HEK293 (cell line): ENCODE data around the gene CAPSL.

Source experiments
- CTCF ChIA-PET: fragments of 350-600 bp; formaldehyde crosslinking; extraction: SDS; loops from one replicate; lab custom pipeline; 2021; ENCODE audit warnings: antibody characterized with exemption; lab: Yijun Ruan, JAX
- POLR2A ChIA-PET: fragments of 300-600 bp; formaldehyde crosslinking; extraction: SDS; loops from one replicate; lab custom pipeline; 2020; ENCODE audit warnings: antibody characterized with exemption, inconsistent platforms; lab: Yijun Ruan, JAX
- H3K27ac ChIP-seq: fragments of 200-500 bp; sonication (Bioruptor generic); 2 replicates; pipeline ENCODE4 v1.5.1; 2014; ENCODE audit warnings: low read depth, low read length, control low read depth, inconsistent platforms; ENCODE audit errors: extremely low read depth
- H3K36me3 ChIP-seq, 2 experiments: fragments of 200-500 bp in 1 of 2; sonication (Bioruptor generic) in 1 of 2; 1 replicate in 1 of 2; 2 replicates in 1 of 2; pipeline ENCODE4 v1.5.1; 2014 to 2017; ENCODE audit warnings: inconsistent platforms in 2 of 2, low read length in 2 of 2; ENCODE audit not compliant: control insufficient read depth in 2 of 2, insufficient read depth in 1 of 2
- H3K4me1 ChIP-seq: fragments of 200-500 bp; sonication (Bioruptor generic); 2 replicates; pipeline ENCODE4 v1.5.1; 2014; ENCODE audit warnings: mild to moderate bottlenecking, low read length, inconsistent platforms; ENCODE audit not compliant: control insufficient read depth, insufficient read depth
- H3K4me3 ChIP-seq: 2 replicates; pipeline ENCODE4 v1.5.1; 2011; ENCODE audit warnings: low read depth, mild to moderate bottlenecking, control low read depth, low read length, moderate library complexity
- H3K9me3 ChIP-seq: fragments of 200-500 bp; sonication (Bioruptor generic); 2 replicates; pipeline ENCODE4 v1.5.1; 2014; ENCODE audit warnings: low read depth, low read length, inconsistent platforms; ENCODE audit not compliant: control insufficient read depth, insufficient read depth
- SCRT1 ChIP-seq: fragments of 450-650 bp; formaldehyde crosslinking; IDR thresholded peaks from 2 replicates; pipeline ENCODE4 v1.5.1; 2016; ENCODE audit warnings: missing biosample characterization, missing genetic modification characterization, borderline replicate concordance
- SCRT2 ChIP-seq: fragments of 450-650 bp; formaldehyde crosslinking; IDR thresholded peaks from 2 replicates; pipeline ENCODE4 v1.5.1; 2016; ENCODE audit warnings: missing biosample characterization, missing genetic modification characterization
- YY1 ChIP-seq: fragments of 450-650 bp; formaldehyde crosslinking; IDR thresholded peaks from 2 replicates; pipeline ENCODE4 v1.5.1; 2018; ENCODE audit warnings: missing biosample characterization, missing genetic modification characterization
- ZNF157 ChIP-seq: fragments of 450-650 bp; formaldehyde crosslinking; IDR thresholded peaks from 2 replicates; pipeline ENCODE4 v1.5.1; 2016; ENCODE audit warnings: missing biosample characterization, missing genetic modification characterization
- ZNF214 ChIP-seq: fragments of 450-650 bp; formaldehyde crosslinking; IDR thresholded peaks from 2 replicates; pipeline ENCODE4 v1.5.1; 2017; ENCODE audit warnings: missing biosample characterization, mild to moderate bottlenecking, missing genetic modification characterization, borderline replicate concordance
- ZNF292 ChIP-seq: fragments of 450-650 bp; formaldehyde crosslinking; IDR thresholded peaks from 2 replicates; pipeline ENCODE4 v1.5.1; 2016; ENCODE audit warnings: low read depth, missing biosample characterization, missing genetic modification characterization, borderline replicate concordance
- ZNF350 ChIP-seq: fragments of 450-650 bp; formaldehyde crosslinking; IDR thresholded peaks from 2 replicates; pipeline ENCODE4 v1.5.0; 2017; ENCODE audit warnings: missing biosample characterization, mild to moderate bottlenecking, missing genetic modification characterization
- ZNF48 ChIP-seq: fragments of 450-650 bp; formaldehyde crosslinking; IDR thresholded peaks from 2 replicates; pipeline ENCODE4 v1.5.1; 2016; ENCODE audit warnings: missing biosample characterization, missing genetic modification characterization
- ZNF571 ChIP-seq: fragments of 450-650 bp; formaldehyde crosslinking; IDR thresholded peaks from 2 replicates; pipeline ENCODE4 v1.5.0; 2017; ENCODE audit warnings: missing biosample characterization, missing genetic modification characterization
- ZNF585B ChIP-seq: fragments of 450-650 bp; formaldehyde crosslinking; IDR thresholded peaks from 2 replicates; pipeline ENCODE4 v1.5.1; 2016; ENCODE audit warnings: missing biosample characterization, missing genetic modification characterization
- ZNF600 ChIP-seq: fragments of 450-650 bp; formaldehyde crosslinking; IDR thresholded peaks from 2 replicates; pipeline ENCODE4 v1.5.1; 2016; ENCODE audit warnings: missing biosample characterization, missing genetic modification characterization
- ZNF777 ChIP-seq: fragments of 450-650 bp; formaldehyde crosslinking; IDR thresholded peaks from 2 replicates; pipeline ENCODE4 v1.5.1; 2017; ENCODE audit warnings: missing biosample characterization, missing genetic modification characterization, borderline replicate concordance
- TF ChIP-seq, protein P1 (sequence below): fragments of 450-650 bp; formaldehyde crosslinking; IDR thresholded peaks from 2 replicates; pipeline ENCODE4 v1.5.1; 2016; ENCODE audit warnings: missing biosample characterization, missing genetic modification characterization, borderline replicate concordance
- TF ChIP-seq, protein P2 (sequence below): fragments of 450-650 bp; IDR thresholded peaks from 2 replicates; pipeline ENCODE4 v1.5.1; 2018; ENCODE audit warnings: missing biosample characterization, mild to moderate bottlenecking, missing genetic modification characterization
- TF ChIP-seq, protein P3 (sequence below): fragments of 450-650 bp; IDR thresholded peaks from 2 replicates; pipeline ENCODE4 v1.5.1; 2018; ENCODE audit warnings: missing biosample characterization, missing genetic modification characterization
- TF ChIP-seq, protein P4 (sequence below): fragments of 450-650 bp; formaldehyde crosslinking; IDR thresholded peaks from 2 replicates; pipeline ENCODE4 v1.5.1; 2016; ENCODE audit warnings: missing biosample characterization, missing genetic modification characterization
- TF ChIP-seq, protein P5 (sequence below): IDR thresholded peaks from 2 replicates; pipeline ENCODE4 v1.6.1; 2011; ENCODE audit warnings: mild to moderate bottlenecking, low read depth, low read length, borderline replicate concordance
- TF ChIP-seq, protein P6 (sequence below): fragments of 450-650 bp; formaldehyde crosslinking; IDR thresholded peaks from 2 replicates; pipeline ENCODE4 v1.5.1; 2016; ENCODE audit warnings: missing biosample characterization, missing genetic modification characterization

Gene CAPSL

DNA sequence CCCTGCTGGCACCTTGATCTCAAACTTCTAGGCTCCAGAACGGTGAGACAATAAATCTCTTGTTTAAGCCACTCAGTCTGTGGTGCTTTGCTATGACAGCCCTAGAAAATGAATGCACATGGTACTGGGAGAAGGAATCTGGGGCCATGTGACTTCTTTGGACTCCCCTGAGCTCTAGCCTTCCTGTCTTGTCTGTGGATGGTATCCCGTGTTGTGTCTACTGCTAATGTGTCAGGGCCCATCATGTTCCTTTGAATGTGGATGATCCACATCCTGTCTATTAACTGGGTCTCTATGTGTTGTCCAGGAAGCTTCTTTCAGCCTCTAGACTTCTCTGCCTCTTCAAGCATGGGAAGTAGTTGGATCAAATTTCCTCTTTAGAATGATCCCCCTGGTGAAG lies 56.7 kb downstream of the CAPSL start:
- TF ChIP-seq, protein P1, sequence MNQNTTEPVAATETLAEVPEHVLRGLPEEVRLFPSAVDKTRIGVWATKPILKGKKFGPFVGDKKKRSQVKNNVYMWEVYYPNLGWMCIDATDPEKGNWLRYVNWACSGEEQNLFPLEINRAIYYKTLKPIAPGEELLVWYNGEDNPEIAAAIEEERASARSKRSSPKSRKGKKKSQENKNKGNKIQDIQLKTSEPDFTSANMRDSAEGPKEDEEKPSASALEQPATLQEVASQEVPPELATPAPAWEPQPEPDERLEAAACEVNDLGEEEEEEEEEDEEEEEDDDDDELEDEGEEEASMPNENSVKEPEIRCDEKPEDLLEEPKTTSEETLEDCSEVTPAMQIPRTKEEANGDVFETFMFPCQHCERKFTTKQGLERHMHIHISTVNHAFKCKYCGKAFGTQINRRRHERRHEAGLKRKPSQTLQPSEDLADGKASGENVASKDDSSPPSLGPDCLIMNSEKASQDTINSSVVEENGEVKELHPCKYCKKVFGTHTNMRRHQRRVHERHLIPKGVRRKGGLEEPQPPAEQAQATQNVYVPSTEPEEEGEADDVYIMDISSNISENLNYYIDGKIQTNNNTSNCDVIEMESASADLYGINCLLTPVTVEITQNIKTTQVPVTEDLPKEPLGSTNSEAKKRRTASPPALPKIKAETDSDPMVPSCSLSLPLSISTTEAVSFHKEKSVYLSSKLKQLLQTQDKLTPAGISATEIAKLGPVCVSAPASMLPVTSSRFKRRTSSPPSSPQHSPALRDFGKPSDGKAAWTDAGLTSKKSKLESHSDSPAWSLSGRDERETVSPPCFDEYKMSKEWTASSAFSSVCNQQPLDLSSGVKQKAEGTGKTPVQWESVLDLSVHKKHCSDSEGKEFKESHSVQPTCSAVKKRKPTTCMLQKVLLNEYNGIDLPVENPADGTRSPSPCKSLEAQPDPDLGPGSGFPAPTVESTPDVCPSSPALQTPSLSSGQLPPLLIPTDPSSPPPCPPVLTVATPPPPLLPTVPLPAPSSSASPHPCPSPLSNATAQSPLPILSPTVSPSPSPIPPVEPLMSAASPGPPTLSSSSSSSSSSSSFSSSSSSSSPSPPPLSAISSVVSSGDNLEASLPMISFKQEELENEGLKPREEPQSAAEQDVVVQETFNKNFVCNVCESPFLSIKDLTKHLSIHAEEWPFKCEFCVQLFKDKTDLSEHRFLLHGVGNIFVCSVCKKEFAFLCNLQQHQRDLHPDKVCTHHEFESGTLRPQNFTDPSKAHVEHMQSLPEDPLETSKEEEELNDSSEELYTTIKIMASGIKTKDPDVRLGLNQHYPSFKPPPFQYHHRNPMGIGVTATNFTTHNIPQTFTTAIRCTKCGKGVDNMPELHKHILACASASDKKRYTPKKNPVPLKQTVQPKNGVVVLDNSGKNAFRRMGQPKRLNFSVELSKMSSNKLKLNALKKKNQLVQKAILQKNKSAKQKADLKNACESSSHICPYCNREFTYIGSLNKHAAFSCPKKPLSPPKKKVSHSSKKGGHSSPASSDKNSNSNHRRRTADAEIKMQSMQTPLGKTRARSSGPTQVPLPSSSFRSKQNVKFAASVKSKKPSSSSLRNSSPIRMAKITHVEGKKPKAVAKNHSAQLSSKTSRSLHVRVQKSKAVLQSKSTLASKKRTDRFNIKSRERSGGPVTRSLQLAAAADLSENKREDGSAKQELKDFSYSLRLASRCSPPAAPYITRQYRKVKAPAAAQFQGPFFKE (tag by site-specific recombination): no peak
- TF ChIP-seq ZNF571 (tag by site-specific recombination) (no peak), ZNF777 (tag by site-specific recombination) (no peak)
- TF ChIP-seq, protein P2, sequence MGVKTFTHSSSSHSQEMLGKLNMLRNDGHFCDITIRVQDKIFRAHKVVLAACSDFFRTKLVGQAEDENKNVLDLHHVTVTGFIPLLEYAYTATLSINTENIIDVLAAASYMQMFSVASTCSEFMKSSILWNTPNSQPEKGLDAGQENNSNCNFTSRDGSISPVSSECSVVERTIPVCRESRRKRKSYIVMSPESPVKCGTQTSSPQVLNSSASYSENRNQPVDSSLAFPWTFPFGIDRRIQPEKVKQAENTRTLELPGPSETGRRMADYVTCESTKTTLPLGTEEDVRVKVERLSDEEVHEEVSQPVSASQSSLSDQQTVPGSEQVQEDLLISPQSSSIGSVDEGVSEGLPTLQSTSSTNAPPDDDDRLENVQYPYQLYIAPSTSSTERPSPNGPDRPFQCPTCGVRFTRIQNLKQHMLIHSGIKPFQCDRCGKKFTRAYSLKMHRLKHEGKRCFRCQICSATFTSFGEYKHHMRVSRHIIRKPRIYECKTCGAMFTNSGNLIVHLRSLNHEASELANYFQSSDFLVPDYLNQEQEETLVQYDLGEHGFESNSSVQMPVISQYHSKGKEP: no peak
- TF ChIP-seq, protein P3, sequence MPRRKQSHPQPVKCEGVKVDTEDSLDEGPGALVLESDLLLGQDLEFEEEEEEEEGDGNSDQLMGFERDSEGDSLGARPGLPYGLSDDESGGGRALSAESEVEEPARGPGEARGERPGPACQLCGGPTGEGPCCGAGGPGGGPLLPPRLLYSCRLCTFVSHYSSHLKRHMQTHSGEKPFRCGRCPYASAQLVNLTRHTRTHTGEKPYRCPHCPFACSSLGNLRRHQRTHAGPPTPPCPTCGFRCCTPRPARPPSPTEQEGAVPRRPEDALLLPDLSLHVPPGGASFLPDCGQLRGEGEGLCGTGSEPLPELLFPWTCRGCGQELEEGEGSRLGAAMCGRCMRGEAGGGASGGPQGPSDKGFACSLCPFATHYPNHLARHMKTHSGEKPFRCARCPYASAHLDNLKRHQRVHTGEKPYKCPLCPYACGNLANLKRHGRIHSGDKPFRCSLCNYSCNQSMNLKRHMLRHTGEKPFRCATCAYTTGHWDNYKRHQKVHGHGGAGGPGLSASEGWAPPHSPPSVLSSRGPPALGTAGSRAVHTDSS (tag by site-specific recombination): no peak
- Histone ChIP-seq H3K27ac (no peak overlapping the region), H3K36me3 (no peaks in the 10 kb centered on the region), H3K4me1 (no peaks in the 10 kb centered on the region), H3K9me3 (no peaks in the 10 kb centered on the region), H3K4me3 (no peak overlapping the region)
- POLR2A ChIA-PET: no interaction called here
- CTCF ChIA-PET: interaction anchor here (0.5 to 1.5 kb wide), 4 partner anchors 9 to 1359 kb away, joined by 3 to 6 read pairs (median 6); no protein-coding TSS in a partner anchor

DNA sequence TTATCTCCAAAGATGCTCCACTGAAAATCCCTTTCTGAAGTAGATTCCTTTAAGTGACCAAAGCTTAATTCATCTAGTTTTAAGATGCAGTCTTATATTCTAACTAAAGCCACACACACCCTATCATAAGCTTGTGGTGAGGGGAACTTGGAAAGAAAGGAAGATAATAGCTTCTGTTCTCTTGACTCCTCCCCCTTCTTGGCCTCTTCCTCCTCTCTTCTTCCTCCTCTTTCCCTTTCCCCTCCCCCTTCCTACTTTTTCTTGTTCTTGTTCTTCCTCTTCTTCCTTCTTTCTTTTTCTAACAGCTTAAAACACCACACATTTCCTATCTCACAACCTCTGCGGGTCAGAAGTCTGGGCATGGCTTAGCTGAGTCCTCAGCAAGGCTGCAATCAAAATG lies 58.3 kb downstream of the CAPSL start:
- Histone ChIP-seq H3K27ac (no peak overlapping the region), H3K36me3 (no peaks in the 10 kb centered on the region), H3K9me3 (no peaks in the 10 kb centered on the region), H3K4me1 (no peaks in the 10 kb centered on the region)
- ChIA-PET POLR2A (no interaction called here), CTCF (interaction anchor here (0.6 to 0.7 kb wide), 2 partner anchors 99 to 650 kb away, joined by 3 read pairs; partner anchors contain the start of gene PRLR)
- TF ChIP-seq ZNF157 (tag by site-specific recombination): no peak
- TF ChIP-seq ZNF292: no peak
- no peak for TF ChIP-seq ZNF48
- TF ChIP-seq ZNF350 (tag by site-specific recombination): no peak
- TF ChIP-seq, all 188 proteins: peak for 0
- no peak overlapping the region for H3K4me3 ChIP-seq

DNA sequence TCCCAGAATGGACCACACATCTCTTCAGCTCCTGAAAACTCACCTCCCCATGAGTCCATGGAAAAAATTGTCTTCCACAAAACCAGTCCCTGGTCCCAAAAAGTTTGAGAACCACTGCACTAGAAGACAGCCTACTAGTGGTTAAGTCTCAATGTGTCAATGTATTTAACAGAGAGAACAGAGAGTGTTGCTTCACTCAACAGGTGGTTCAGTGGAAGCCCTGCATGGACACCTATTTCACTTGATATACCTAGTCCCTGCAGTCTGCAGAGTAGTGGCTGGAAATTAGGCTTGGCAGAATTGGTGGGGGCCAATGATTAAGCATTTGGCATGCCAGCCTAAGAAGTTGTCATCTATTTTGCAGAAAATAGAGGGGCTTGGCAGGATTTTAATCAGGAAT lies 58.8 kb downstream of the CAPSL start:
- no peaks in the 10 kb centered on the region for H3K4me1 ChIP-seq
- no peak overlapping the region for H3K4me3 ChIP-seq
- no peaks in the 10 kb centered on the region for H3K36me3 ChIP-seq
- H3K9me3 ChIP-seq: no peaks in the 10 kb centered on the region
- H3K27ac ChIP-seq: no peak overlapping the region
- POLR2A ChIA-PET: no interaction called here
- CTCF ChIA-PET: interaction anchor here (0.6 to 0.7 kb wide), 2 partner anchors 98 to 649 kb away, joined by 3 read pairs; partner anchors contain the start of gene PRLR
- TF ChIP-seq YY1 (tag by site-specific recombination) (no peak), ZNF600 (tag by site-specific recombination) (no peak), SCRT2 (tag by site-specific recombination) (peak; percentile 90), SCRT1 (tag by site-specific recombination) (peak; percentile 71), ZNF585B (tag by site-specific recombination) (no peak), ZNF214 (no peak)
- TF ChIP-seq, protein P4, sequence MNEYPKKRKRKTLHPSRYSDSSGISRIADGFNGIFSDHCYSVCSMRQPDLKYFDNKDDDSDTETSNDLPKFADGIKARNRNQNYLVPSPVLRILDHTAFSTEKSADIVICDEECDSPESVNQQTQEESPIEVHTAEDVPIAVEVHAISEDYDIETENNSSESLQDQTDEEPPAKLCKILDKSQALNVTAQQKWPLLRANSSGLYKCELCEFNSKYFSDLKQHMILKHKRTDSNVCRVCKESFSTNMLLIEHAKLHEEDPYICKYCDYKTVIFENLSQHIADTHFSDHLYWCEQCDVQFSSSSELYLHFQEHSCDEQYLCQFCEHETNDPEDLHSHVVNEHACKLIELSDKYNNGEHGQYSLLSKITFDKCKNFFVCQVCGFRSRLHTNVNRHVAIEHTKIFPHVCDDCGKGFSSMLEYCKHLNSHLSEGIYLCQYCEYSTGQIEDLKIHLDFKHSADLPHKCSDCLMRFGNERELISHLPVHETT: no peak
- TF ChIP-seq, protein P5, sequence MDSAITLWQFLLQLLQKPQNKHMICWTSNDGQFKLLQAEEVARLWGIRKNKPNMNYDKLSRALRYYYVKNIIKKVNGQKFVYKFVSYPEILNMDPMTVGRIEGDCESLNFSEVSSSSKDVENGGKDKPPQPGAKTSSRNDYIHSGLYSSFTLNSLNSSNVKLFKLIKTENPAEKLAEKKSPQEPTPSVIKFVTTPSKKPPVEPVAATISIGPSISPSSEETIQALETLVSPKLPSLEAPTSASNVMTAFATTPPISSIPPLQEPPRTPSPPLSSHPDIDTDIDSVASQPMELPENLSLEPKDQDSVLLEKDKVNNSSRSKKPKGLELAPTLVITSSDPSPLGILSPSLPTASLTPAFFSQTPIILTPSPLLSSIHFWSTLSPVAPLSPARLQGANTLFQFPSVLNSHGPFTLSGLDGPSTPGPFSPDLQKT: no peak
- TF ChIP-seq, protein P6, sequence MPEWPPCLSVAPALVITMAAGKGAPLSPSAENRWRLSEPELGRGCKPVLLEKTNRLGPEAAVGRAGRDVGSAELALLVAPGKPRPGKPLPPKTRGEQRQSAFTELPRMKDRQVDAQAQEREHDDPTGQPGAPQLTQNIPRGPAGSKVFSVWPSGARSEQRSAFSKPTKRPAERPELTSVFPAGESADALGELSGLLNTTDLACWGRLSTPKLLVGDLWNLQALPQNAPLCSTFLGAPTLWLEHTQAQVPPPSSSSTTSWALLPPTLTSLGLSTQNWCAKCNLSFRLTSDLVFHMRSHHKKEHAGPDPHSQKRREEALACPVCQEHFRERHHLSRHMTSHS: no peak
